ENCODE measurements around the gene FMO1.

DNA sequence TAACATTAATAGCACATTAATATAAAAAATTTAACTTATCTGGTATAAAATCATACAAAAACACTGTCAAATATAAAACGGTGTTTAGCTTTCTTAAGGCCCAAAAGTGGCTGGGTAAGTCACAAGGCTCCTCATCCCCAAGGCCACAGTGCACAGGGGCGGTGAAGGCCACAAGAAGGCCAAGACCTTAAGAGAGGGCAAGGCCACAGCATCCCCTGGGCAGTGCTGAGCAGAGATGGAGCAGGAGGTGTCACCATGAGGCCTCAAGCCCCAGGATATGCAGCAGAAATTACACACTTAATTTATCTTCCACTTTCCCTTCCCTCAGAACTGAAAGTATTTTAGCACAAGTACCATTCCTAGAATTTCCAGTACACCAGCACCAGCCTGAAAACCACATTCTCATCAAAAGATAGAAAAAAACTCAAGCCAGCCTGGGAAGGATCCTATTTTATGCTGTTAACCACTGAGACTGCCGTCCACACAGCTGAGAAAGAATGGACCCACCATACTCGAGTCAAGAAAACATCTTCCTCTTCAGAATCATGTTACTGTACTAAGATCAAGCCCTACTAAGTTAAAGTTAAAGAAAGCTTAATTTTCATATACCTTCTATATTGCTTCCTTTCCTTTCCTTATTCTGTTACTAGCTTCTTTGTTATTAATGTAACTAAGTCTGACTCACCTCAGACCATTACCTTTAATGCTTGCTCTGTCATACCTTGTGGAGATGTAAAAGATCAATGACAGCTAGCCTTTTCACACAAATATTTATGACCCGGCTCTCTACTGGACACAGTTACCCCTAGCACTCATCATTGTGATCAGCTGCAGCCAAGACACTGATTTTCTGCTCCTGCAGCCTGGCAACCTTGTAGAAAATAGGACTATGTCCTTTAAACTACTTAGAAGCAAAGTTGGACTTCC lies 26.4 kb upstream of the FMO1 start:
- TF ChIP-seq, protein P1, sequence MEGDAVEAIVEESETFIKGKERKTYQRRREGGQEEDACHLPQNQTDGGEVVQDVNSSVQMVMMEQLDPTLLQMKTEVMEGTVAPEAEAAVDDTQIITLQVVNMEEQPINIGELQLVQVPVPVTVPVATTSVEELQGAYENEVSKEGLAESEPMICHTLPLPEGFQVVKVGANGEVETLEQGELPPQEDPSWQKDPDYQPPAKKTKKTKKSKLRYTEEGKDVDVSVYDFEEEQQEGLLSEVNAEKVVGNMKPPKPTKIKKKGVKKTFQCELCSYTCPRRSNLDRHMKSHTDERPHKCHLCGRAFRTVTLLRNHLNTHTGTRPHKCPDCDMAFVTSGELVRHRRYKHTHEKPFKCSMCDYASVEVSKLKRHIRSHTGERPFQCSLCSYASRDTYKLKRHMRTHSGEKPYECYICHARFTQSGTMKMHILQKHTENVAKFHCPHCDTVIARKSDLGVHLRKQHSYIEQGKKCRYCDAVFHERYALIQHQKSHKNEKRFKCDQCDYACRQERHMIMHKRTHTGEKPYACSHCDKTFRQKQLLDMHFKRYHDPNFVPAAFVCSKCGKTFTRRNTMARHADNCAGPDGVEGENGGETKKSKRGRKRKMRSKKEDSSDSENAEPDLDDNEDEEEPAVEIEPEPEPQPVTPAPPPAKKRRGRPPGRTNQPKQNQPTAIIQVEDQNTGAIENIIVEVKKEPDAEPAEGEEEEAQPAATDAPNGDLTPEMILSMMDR (IDR thresholded peaks at IDR 0.05): no peak
- TF ChIP-seq POLR2A (IDR thresholded peaks at IDR 0.05): no peak

Measured in prostate gland (tissue), 2 donors.